Ishikawa (cell line): ENCODE results near the gene MATN3.

Experiments
- CEBPB ChIP-seq: IDR thresholded peaks from 2 replicates; pipeline ENCODE4 v1.6.1; 2012
- TAF1 ChIP-seq: IDR thresholded peaks from 2 replicates; pipeline ENCODE4 v1.6.1; 2012; ENCODE audit warnings: low read depth, mild to moderate bottlenecking
- TCF12 ChIP-seq: IDR thresholded peaks from 2 replicates; pipeline ENCODE4 v1.6.1; 2012; ENCODE audit warnings: low read depth
- YY1 ChIP-seq: IDR thresholded peaks from 2 replicates; pipeline ENCODE4 v1.6.1; 2012; ENCODE audit warnings: low read depth

DNA sequence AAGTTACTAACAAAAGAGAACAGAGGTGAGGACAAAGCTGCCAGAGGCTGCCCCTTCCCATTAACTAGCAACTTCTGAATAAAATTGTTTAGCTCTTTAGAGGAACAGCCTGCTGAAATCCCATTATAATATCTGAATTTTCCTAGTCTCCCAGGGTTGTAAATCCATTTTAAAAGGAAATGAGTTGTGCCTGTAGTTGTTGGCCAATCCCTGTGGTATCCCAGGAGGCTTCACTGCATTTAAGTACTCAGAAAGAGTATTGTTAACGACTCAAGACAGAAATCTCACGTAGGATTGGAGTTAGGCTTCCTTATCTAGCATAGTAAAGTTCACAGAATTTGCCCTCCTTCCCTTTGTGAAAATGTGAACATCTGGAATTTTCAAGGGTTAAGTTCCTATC, 30.1 kb upstream of the MATN3 start:
- TF ChIP-seq YY1 (no peak), TAF1 (no peak), TCF12 (no peak), CEBPB (no peak)
